ENCODE measurements around the gene GNA14.

The GNA14 gene

GRCh38 chr9:77471572-77471971 lies 176.6 kb downstream of the GNA14 start:
- Histone ChIP-seq H3K36me3 (ENCODE audit: insufficient read depth) (no peaks in the 10 kb centered on the region), H2AFZ (ENCODE audit: low read depth) (no peak overlapping the region), H3K4me1 (ENCODE audit: low read depth, poor library complexity, severe bottlenecking) (no peaks in the 10 kb centered on the region), H4K20me1 (ENCODE audit: insufficient read depth) (no peaks in the 10 kb centered on the region), H3K27ac (no peak overlapping the region), H3K79me2 (ENCODE audit: insufficient read depth, low read depth) (no peaks in the 10 kb centered on the region), H3K4me2 (no peak overlapping the region), H3K9ac (no peak overlapping the region), H3K27me3 (ENCODE audit: insufficient read depth, low read depth) (no peaks in the 10 kb centered on the region), H3K4me3 (IDR thresholded peaks at IDR 0.05; ENCODE audit: insufficient read depth, low read depth, low read length) (no peak overlapping the region)
- TF ChIP-seq, protein P1, sequence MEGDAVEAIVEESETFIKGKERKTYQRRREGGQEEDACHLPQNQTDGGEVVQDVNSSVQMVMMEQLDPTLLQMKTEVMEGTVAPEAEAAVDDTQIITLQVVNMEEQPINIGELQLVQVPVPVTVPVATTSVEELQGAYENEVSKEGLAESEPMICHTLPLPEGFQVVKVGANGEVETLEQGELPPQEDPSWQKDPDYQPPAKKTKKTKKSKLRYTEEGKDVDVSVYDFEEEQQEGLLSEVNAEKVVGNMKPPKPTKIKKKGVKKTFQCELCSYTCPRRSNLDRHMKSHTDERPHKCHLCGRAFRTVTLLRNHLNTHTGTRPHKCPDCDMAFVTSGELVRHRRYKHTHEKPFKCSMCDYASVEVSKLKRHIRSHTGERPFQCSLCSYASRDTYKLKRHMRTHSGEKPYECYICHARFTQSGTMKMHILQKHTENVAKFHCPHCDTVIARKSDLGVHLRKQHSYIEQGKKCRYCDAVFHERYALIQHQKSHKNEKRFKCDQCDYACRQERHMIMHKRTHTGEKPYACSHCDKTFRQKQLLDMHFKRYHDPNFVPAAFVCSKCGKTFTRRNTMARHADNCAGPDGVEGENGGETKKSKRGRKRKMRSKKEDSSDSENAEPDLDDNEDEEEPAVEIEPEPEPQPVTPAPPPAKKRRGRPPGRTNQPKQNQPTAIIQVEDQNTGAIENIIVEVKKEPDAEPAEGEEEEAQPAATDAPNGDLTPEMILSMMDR (conservative IDR thresholded peaks at IDR 0.05; ENCODE audit: low read depth, low read length), result no peak

DNA sequence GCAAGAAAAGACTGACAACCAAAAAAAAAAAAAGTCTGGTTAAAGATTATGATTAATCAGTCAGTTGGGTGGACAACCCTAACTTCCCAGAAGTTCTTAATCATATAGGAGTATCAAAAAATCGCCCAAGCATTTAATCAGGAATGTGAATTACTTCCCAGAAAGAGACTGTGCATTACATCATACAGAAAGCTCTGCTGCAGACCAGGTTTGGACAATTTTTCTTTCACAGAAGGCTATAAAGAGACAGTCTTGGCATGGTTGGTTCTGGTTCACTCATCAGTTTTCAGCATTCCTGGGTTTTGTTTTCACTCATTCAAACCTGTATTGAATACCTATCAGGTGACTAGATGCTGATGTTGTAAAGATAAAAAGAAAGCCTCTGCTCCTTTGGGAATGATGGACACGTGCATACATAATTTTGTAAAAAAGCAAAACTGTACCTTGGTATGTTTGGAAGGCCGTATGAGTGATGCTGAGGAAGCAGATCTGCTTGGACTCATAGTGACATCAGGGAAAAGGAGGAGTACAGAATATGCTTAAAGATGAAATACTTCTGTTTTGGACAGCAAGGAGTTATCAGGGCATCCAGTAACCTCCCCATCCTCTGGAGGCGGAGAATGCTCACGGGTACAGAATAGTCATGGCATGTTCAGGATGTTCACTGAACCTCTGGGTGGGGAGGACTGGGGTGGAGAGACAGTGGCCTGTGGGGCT lies 178.4 kb downstream of the GNA14 start:
- no peaks in the 10 kb centered on the region for H3K27me3 ChIP-seq (ENCODE audit: insufficient read depth, low read depth)
- no peaks in the 10 kb centered on the region for H3K79me2 ChIP-seq (ENCODE audit: insufficient read depth, low read depth)
- no peaks in the 10 kb centered on the region for H3K4me1 ChIP-seq (ENCODE audit: low read depth, poor library complexity, severe bottlenecking)
- TF ChIP-seq, protein P1 (conservative IDR thresholded peaks at IDR 0.05; ENCODE audit: low read depth, low read length), result no peak
- no peaks in the 10 kb centered on the region for H3K36me3 ChIP-seq (ENCODE audit: insufficient read depth)
- H3K4me3 ChIP-seq (IDR thresholded peaks at IDR 0.05; ENCODE audit: insufficient read depth, low read depth, low read length), result no peak overlapping the region
- H3K4me2 ChIP-seq, result no peak overlapping the region
- no peak overlapping the region for H3K9ac ChIP-seq
- H4K20me1 ChIP-seq (ENCODE audit: insufficient read depth), result no peaks in the 10 kb centered on the region
- H3K27ac ChIP-seq, result no peak overlapping the region
- H2AFZ ChIP-seq (ENCODE audit: low read depth), result no peak overlapping the region

DNA sequence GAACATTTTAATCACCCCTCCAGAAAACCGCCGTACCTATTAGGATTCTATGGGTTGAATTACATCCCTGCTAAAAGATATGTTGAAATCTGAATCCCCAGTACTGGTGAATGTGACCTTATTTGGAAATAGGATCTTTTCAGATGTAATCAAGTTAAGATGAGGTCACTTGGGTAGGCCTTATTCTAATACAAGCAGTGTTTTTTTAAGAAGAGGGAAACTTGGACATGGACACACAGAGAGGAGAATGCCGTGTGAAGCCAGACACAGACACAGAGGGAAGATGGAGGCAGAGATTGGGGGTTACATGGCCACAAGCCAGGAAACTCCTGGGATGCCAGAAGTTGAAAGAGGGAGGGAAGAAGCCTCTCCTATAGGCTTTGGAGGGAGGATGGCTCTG lies 183.5 kb downstream of the GNA14 start:
- Histone ChIP-seq H3K4me3 (IDR thresholded peaks at IDR 0.05; ENCODE audit: insufficient read depth, low read depth, low read length) (no peak overlapping the region), H2AFZ (ENCODE audit: low read depth) (no peak overlapping the region), H3K79me2 (ENCODE audit: insufficient read depth, low read depth) (no peaks in the 10 kb centered on the region), H4K20me1 (ENCODE audit: insufficient read depth) (no peaks in the 10 kb centered on the region), H3K4me1 (ENCODE audit: low read depth, poor library complexity, severe bottlenecking) (no peaks in the 10 kb centered on the region), H3K27me3 (ENCODE audit: insufficient read depth, low read depth) (no peaks in the 10 kb centered on the region), H3K9ac (no peak overlapping the region), H3K27ac (no peak overlapping the region), H3K4me2 (no peak overlapping the region), H3K36me3 (ENCODE audit: insufficient read depth) (no peaks in the 10 kb centered on the region)
- TF ChIP-seq, protein P1 (conservative IDR thresholded peaks at IDR 0.05; ENCODE audit: low read depth, low read length), result no peak

DNA sequence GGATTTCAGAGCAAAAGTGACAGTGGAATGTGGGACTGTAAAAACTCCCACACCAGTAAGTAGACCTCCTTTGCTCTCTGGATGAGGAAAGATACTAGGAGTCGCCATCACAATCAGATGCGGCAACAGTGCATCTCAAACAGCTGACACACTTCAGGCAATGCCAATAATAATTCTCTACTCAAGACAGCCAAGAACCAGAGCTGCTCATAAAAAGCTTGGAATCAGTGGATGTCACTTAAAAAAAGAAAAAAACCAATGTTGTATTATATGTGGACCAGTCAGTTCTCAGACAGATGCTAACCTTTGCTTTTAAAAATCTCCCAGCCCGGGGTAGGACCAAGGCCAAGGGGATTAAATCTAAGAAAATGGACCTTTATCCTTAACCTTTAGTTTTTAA lies 185.0 kb downstream of the GNA14 start:
- Histone ChIP-seq H3K79me2 (ENCODE audit: insufficient read depth, low read depth) (no peaks in the 10 kb centered on the region), H3K4me1 (ENCODE audit: low read depth, poor library complexity, severe bottlenecking) (no peaks in the 10 kb centered on the region), H3K27me3 (ENCODE audit: insufficient read depth, low read depth) (no peaks in the 10 kb centered on the region), H4K20me1 (ENCODE audit: insufficient read depth) (no peaks in the 10 kb centered on the region), H3K4me3 (IDR thresholded peaks at IDR 0.05; ENCODE audit: insufficient read depth, low read depth, low read length) (no peak overlapping the region), H3K36me3 (ENCODE audit: insufficient read depth) (no peaks in the 10 kb centered on the region), H2AFZ (ENCODE audit: low read depth) (no peak overlapping the region), H3K9ac (no peak overlapping the region), H3K27ac (no peak overlapping the region), H3K4me2 (no peak overlapping the region)
- TF ChIP-seq, protein P1 (conservative IDR thresholded peaks at IDR 0.05; ENCODE audit: low read depth, low read length), result no peak
